NB4 (cell line): ENCODE measurements around the gene SHC1.

Experiments
- CTCF ChIP-seq: IDR thresholded peaks from one replicate; pipeline ENCODE4 v1.5.1; 2012; ENCODE audit warnings: low read depth, low read length
- MAX ChIP-seq: IDR thresholded peaks from 2 replicates; pipeline ENCODE4 v1.6.1; 2011; ENCODE audit warnings: low read depth, low read length
- POLR2A ChIP-seq: IDR thresholded peaks from 2 replicates; pipeline ENCODE4 v1.6.1; 2011; ENCODE audit warnings: mild to moderate bottlenecking; ENCODE audit not compliant: insufficient read length; ENCODE audit errors: extremely low read depth

- TF ChIP-seq POLR2A: no peak
- no peak for TF ChIP-seq CTCF
- TF ChIP-seq MAX: no peak
Observed at GRCh38 chr1:154960446-154961136, 10.0 kb downstream of the SHC1 start.
